Epithelial cell of proximal tubule (primary cell): Measurements from ENCODE around the gene GLI1. TPM values are rescaled to one million over a fixed set of nuclear protein-coding genes. Genes with fewer than 3 reads are reported as not detected.

Experiments
- DNase-seq: peaks from one replicate; pipeline ENCODE4 v3.0.0-alpha.2; 2011; ENCODE audit warnings: low read depth
- H3K4me3 ChIP-seq: 2 replicates; pipeline ENCODE4 v1.5.1; 2011; ENCODE audit warnings: low read depth, mild to moderate bottlenecking, low read length
- CTCF ChIP-seq: conservative IDR thresholded peaks from 2 replicates; pipeline ENCODE4 v1.5.1; 2012; ENCODE audit warnings: low read depth, mild to moderate bottlenecking, low read length
- total RNA-seq: library from RNA; depleted of rRNA; stranded (reverse); fragments of >200 nt; gene quantifications from 2 replicates; pipeline ENCODE4 v1.2.3, GENCODE V29; 2015

Gene GLI1
- total RNA-seq, 1 donor from 2014 or later, result not detected

- peak; percentile 39 for DNase-seq
- H3K4me3 ChIP-seq, result no peak overlapping the region
- TF ChIP-seq CTCF, result no peak
These were observed 23.9 kb downstream of the GLI1 start for GRCh38 chr12:57483466-57483865.

GRCh38 chr12:57485695-57486094 is 26.1 kb downstream of the GLI1 start:
- no peak for DNase-seq

GRCh38 chr12:57487055-57487596 is 27.5 kb downstream of the GLI1 start:
- TF ChIP-seq CTCF, result no peak
- peak overlapping the region; percentile 72 for H3K4me3 ChIP-seq
- DNase-seq, result no peak

More at GRCh38 chr12:57485695-57486094, 26.1 kb downstream of the GLI1 start:
- TF ChIP-seq CTCF, result no peak
- H3K4me3 ChIP-seq, result no peak overlapping the region

- DNase-seq, result peak; percentile 71
- TF ChIP-seq CTCF, result no peak
- peak within 1 kb of the TSS; percentile 72 for H3K4me3 ChIP-seq
These were observed 28.2 kb downstream of the GLI1 start, which contains the start of gene MARS1 for GRCh38 chr12:57487597-57488401. Gene MARS1 (plus strand): TSS chr12:57488068. CDS start chr12:57488091, 23 bp downstream.

- no peak for DNase-seq
- TF ChIP-seq CTCF, result no peak
- peak overlapping the region; percentile 72 for H3K4me3 ChIP-seq
These were observed 29.0 kb downstream of the GLI1 start for GRCh38 chr12:57488402-57489156.

GRCh38 chr12:57489157-57489641 is 29.6 kb downstream of the GLI1 start:
- no peak for TF ChIP-seq CTCF
- H3K4me3 ChIP-seq, result peak overlapping the region; percentile 72
- no peak for DNase-seq
